NCI-H2227 (cell line): ENCODE data around the gene DUOX1.
A peak's percentile ranks its signal among the peaks of the same experiment; 100 is the strongest.

Experiments used
- DNase-seq: peaks from one replicate; lab custom pipeline; 2025; ENCODE audit not compliant: unreplicated experiment; lab: John Stamatoyannopoulos, UW

DUOX1 gene

DNA sequence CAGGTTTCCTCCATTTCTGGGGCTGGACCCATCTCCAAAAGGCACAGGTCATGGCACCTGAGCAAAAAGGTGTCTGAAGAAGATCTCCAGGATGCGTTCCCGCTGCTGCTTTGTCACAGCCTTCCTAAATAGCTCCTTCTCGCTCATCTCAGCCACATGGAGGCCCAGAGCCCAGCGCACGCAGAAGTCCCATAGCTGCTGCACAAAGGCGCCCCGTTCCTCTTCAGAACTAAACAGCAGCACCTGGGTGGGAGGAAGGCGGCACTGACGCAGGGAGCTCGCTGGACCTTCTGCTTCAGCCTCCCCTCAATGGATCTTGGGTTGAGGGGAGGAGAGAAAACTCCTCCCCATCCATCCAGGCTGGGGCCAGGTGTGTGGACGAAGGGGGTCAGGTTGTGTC lies 24.2 kb upstream of the DUOX1 start:
- no peak for DNase-seq

GRCh38 chr15:45106002-45106790 lies 23.6 kb upstream of the DUOX1 start:
- no peak for DNase-seq

GRCh38 chr15:45107941-45108630 lies 21.7 kb upstream of the DUOX1 start:
- DNase-seq, result no peak

- DNase-seq, result no peak
These were observed 19.5 kb upstream of the DUOX1 start for GRCh38 chr15:45110256-45110820.

GRCh38 chr15:45111390-45112142 lies 18.2 kb upstream of the DUOX1 start:
- no peak for DNase-seq

DNA sequence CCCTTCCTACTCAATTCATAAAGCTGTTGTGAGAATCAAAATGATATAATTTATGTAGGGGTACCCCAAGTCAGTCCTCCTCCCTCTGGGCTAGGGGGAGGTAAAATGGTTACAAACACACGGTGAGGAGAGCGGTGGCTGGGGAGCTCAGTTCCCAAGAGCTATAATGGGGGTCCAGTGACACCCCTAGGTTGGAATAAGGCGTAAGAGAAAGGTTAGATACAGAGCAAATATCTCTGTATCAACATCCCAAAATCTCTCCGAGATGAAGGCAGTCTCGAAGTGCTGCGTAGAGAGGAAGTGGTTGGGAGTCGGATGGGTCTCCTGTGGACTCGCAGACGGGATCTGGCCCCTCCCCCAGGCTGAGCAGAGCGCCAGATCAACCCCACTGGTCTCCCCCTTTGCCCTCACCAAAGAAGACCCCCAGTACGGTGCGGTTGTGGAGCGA lies 17.6 kb upstream of the DUOX1 start:
- no peak for DNase-seq

- peak; percentile 3 for DNase-seq
These were observed 17.0 kb upstream of the DUOX1 start for GRCh38 chr15:45112591-45113379.

GRCh38 chr15:45113380-45113990 lies 16.3 kb upstream of the DUOX1 start:
- no peak for DNase-seq

- DNase-seq, result peak; percentile 19
These were observed 15.6 kb upstream of the DUOX1 start, which contains the start of the genes DUOX2 and DUOXA2 for GRCh38 chr15:45114076-45114750. Gene DUOX2, minus strand, starts transcription at chr15:45114172. Its CDS starts 761 bp downstream, at chr15:45113411. Gene DUOXA2, plus strand, starts transcription at chr15:45114326. Its CDS starts 280 bp downstream, at chr15:45114606.

DNA sequence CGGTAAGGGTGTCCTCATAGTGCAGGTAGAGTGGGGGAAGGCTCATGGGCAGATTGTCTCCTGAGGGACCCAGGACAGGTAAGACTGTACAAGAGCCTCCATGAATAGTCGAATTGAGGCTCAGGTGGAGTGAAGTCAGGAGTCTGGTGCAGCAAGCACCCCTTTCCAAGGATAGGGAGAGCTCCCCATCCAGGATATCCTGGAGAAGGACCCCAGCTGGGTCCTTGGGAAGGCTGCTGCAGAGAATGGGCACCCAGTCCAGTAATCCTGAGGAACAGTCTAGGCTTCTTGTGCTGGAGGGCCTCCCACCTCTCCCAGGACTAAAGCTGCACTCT lies 15.1 kb upstream of the DUOX1 start:
- no peak for DNase-seq

DNA sequence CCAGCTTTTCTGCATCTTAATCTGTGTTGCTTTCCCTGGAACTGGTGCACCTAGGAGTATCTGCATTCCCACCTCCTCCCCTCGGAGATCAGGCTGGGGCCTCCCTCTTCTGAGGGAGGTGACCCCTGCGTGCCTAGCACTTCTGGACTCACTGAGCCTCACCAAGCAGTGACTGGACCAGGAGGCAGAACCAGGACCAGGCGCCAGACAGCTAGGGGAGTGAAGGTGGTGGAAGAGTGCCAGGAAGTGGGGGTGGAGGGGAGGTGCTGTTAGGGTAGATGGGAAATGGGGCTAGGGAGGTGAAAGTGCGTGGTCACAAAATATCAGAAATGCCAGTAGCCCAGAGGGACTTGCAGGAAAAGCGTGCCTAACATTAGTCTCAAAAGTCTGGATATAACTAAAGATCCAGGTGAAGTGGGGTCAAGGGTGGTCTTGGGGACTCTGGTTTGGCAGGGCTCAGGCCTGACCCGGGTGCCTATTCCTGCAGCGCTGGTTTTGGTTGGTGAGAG lies 14.4 kb upstream of the DUOX1 start:
- no peak for DNase-seq

- no peak for DNase-seq
These were observed 13.8 kb upstream of the DUOX1 start for GRCh38 chr15:45116006-45116481.

DNA sequence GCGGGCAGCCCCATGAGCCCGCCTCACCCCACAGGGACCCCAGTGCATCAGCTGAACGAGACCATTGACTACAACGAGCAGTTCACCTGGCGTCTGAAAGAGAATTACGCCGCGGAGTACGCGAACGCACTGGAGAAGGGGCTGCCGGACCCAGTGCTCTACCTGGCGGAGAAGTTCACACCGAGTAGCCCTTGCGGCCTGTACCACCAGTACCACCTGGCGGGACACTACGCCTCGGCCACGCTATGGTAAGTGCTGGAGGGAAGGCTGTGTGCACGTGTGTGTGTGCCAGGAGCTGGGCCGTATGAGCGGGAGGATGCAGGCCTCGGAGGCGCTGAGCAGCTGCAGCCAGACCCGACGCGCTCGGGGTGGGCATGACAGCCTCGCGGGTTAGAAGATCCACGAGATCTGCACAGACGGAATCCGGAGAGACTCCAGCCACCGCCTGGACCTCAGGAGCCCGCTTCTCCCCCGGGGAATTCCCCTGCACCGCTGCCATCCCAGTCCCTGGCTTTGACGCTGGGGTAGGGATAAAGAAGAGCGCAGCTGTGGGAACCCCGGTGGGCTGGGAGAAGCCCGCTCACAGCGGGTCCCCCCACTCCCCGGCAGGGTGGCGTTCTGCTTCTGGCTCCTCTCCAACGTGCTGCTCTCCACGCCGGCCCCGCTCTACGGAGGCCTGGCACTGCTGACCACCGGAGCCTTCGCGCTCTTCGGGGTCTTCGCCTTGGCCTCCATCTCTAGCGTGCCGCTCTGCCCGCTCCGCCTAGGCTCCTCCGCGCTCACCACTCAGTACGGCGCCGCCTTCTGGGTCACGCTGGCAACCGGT lies 13.1 kb upstream of the DUOX1 start:
- no peak for DNase-seq

GRCh38 chr15:45117308-45118130 lies 12.3 kb upstream of the DUOX1 start:
- DNase-seq, result no peak

DNA sequence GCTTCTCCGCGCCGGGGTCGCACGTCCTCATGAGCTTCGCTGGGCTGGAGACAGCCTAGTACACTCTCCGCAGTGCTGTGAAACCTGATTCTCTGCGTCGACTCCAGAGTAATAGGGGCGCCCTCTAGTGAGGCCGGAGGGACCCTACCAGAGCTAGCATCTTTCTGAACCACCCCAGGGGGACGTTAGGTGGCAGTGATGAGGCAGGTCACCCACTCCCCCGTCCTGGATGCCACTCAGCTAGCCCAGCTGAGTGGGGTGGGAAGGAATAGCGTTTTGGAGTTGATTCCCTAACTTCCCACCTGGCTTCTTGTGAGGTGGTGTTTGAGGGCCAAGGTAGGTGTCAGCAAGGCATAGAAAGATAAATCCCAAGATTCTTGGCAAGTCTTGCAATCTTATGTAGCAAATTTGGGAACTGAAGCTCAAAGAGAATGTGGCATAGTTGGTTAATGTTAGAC lies 11.6 kb upstream of the DUOX1 start:
- peak; percentile 80 for DNase-seq

DNA sequence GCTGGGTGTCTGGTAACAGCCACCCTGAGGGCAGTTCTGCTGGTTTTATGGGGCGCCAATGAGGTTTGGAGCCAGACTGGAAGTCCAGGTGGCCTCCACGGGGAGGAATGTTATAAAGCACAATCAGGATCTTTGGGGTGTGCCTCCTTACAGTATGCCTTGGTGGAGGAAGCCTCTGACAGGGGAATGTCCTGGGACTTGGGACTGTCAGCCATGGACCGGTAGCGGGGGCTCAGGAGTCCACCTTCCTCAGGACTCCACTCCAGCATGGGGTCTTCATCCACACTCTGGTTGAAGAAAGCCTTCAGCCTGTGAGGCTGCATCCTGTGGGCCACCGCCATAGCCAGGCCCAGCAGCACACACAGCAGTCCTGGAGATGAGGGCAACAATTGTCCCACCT lies 10.8 kb upstream of the DUOX1 start:
- no peak for DNase-seq
